Measurements from ENCODE around the gene WAC.

DNA sequence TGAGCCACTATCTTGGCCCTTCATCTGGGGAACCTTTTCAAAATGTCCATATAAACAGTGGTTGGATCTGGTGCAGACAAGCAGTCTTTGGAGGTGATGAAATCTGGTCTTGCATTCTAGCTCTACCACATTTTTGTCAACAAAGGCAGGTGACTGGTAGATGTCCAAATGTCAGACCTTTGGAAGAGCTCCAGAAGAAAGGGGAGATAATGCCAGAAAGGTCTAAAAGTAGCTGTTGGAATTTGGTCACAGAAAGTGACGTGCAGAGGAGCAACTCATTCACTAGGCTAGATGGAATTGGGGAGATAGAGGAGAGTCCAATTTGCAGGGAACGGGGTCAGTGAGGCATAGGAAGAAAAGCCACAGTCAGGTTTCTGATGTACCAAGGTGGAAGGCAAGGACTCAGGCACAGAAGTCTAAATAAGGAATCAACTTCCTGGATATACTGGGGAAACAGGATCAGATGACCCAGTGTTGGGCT lies 36.4 kb upstream of the WAC start:
- TF ChIP-seq, protein P1, sequence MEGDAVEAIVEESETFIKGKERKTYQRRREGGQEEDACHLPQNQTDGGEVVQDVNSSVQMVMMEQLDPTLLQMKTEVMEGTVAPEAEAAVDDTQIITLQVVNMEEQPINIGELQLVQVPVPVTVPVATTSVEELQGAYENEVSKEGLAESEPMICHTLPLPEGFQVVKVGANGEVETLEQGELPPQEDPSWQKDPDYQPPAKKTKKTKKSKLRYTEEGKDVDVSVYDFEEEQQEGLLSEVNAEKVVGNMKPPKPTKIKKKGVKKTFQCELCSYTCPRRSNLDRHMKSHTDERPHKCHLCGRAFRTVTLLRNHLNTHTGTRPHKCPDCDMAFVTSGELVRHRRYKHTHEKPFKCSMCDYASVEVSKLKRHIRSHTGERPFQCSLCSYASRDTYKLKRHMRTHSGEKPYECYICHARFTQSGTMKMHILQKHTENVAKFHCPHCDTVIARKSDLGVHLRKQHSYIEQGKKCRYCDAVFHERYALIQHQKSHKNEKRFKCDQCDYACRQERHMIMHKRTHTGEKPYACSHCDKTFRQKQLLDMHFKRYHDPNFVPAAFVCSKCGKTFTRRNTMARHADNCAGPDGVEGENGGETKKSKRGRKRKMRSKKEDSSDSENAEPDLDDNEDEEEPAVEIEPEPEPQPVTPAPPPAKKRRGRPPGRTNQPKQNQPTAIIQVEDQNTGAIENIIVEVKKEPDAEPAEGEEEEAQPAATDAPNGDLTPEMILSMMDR (IDR thresholded peaks at IDR 0.05; ENCODE audit: low read length), result no peak
- no peak for TF ChIP-seq EZH2 (IDR thresholded peaks at IDR 0.05; ENCODE audit: borderline replicate concordance, low read length)
